ENCODE measurements around the gene CEP55.
A peak's percentile ranks its signal among the peaks of the same experiment; 100 is the strongest.
"Not testable (repeated sequence)": the region's sequence is repeated elsewhere in the genome, so short reads cannot be mapped to it uniquely, and the experiment has no call there.

The CEP55 gene

DNA sequence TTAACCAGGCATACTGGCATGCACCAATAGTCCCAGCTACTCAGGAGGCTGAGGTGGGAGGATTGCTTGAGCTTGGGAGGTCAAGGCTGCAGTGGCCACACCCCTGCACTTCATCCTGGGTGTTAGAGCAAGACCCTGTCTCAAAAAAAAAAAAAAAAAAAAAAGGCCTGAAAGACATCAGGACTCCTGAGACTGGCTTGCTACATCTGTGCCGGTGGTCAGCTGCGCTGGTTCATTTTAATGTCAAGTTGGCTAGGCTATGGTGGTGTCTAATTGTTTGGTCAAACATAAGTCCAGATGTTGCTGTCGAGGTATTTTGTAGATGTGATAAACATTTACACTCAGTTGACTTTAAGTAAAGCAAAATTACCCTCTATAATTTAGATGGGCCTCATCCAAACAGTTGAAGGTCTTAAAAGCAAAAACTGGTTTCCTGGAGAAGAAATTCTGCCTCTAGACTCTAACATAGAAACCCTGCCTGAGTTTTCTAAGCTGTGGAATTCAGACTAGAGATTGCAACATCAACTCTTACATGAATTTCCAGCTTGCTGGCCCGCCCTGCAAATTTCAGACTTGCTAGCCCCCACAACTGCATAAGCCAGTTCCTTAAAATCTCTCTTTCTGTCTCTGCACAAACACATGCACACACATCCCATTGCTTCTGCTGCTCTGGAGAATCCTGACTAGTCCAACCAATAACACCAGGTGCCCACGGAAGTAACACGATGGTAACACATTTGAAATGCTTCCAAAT, 32.5 kb upstream of the CEP55 start:
- H3K27me3 Mint-ChIP-seq = peaks cover 6% of the 10 kb centered on the region
- no peak overlapping the region for H3K4me3 Mint-ChIP-seq
- no peaks in the 10 kb centered on the region for H3K9me3 Mint-ChIP-seq
- H3K27ac Mint-ChIP-seq = no peak overlapping the region
- no peak for ATAC-seq
- peaks cover 16% of the 10 kb centered on the region for H3K4me1 Mint-ChIP-seq
- H3K36me3 Mint-ChIP-seq = no peaks in the 10 kb centered on the region

- Mint-ChIP-seq H3K9me3 (no peaks in the 10 kb centered on the region), H3K4me1 (peaks cover 16% of the 10 kb centered on the region), H3K27ac (no peak overlapping the region), H3K4me3 (no peak overlapping the region), H3K36me3 (no peaks in the 10 kb centered on the region), H3K27me3 (peaks cover 4% of the 10 kb centered on the region)
- no peak for ATAC-seq
Observed at GRCh38 chr10:93464776-93465388, 31.5 kb upstream of the CEP55 start.

DNA sequence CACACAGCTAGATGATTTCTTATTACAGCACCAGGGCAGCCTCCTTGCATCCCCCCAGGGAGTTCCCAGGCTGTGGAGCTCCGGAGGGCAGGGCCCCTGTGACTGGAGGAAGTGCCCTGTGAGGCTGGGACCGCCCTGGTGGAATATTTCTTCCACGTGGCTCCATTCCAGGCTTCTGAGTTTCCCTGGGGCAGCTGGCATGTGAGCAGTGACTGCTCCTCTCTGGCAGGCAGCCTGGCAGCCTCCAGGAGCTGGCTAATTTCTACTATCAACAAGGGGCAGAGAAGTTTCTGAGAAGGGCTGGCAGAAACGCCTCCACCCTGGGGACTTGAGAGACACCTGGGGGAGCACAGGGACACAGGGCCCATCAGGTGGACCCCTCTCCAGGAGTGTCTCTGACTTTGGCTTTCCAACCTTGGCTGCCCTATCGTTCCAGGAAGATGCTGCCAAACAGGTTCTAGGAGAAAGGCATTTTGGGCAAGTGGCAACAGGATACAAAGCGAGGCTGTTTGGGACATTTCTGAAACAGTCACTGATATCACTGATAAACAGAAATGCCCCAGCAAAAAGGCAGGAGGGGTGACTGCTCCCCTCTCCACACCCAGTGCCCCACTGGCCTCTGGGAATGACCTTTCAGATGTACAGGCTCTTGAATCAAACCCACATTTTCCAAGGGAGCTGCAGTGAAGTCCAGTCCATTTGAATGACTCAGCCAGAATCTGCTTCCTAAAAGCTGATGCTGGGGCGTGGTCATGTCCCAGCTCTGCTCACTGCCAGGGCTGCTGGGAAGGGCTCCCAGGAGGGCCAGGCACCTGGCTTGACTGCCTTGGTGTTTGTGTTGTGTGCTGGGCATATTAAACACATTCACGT, 30.4 kb upstream of the CEP55 start:
- no peaks in the 10 kb centered on the region for H3K9me3 Mint-ChIP-seq
- H3K36me3 Mint-ChIP-seq = no peaks in the 10 kb centered on the region
- H3K4me3 Mint-ChIP-seq = no peak overlapping the region
- peaks cover 14% of the 10 kb centered on the region for H3K4me1 Mint-ChIP-seq
- H3K27me3 Mint-ChIP-seq = no peaks in the 10 kb centered on the region
- ATAC-seq = no peak
- no peak overlapping the region for H3K27ac Mint-ChIP-seq

GRCh38 chr10:93467635-93468034, 28.8 kb upstream of the CEP55 start:
- H3K27me3 Mint-ChIP-seq, H3K4me3 Mint-ChIP-seq, H3K36me3 Mint-ChIP-seq, H3K27ac Mint-ChIP-seq, H3K4me1 Mint-ChIP-seq, ATAC-seq, H3K9me3 Mint-ChIP-seq: not testable (repeated sequence)

GRCh38 chr10:93468461-93469213, 27.8 kb upstream of the CEP55 start:
- Mint-ChIP-seq H3K27me3 (no peaks in the 10 kb centered on the region), H3K4me3 (no peak overlapping the region), H3K4me1 (no peaks in the 10 kb centered on the region), H3K27ac (no peak overlapping the region), H3K36me3 (no peaks in the 10 kb centered on the region), H3K9me3 (no peaks in the 10 kb centered on the region)
- no peak for ATAC-seq

GRCh38 chr10:93469454-93469853, 27.0 kb upstream of the CEP55 start:
- no peak overlapping the region for H3K27ac Mint-ChIP-seq
- H3K4me1 Mint-ChIP-seq = no peaks in the 10 kb centered on the region
- H3K9me3 Mint-ChIP-seq = no peaks in the 10 kb centered on the region
- ATAC-seq = no peak
- no peaks in the 10 kb centered on the region for H3K36me3 Mint-ChIP-seq
- H3K4me3 Mint-ChIP-seq = no peak overlapping the region
- H3K27me3 Mint-ChIP-seq = no peaks in the 10 kb centered on the region

- Mint-ChIP-seq H3K27ac (no peak overlapping the region), H3K4me1 (no peaks in the 10 kb centered on the region)
- no peak for ATAC-seq
Observed at GRCh38 chr10:93471110-93471651, 25.2 kb upstream of the CEP55 start.

DNA sequence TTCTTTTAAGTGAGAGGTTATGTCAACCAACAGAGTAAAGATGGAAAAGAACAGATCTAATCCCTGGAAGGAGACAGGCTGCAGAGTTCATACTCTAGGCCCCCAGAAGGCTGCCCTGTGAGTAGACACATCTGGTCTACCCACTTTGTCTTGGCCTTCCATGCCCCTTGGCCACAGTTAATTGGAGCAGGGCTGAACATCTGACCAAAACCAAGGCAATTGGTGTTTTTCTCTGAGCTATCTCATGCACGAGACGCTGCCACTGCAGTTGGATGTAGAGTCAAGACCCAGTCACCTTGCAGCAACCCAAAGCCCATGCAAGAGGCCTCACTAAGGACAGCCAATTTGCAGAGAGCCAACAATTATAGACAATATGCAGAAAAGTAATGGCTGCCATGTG, 23.3 kb upstream of the CEP55 start:
- no peaks in the 10 kb centered on the region for H3K27me3 Mint-ChIP-seq
- no peak for ATAC-seq
- H3K4me1 Mint-ChIP-seq = no peaks in the 10 kb centered on the region
- H3K4me3 Mint-ChIP-seq = no peak overlapping the region
- H3K27ac Mint-ChIP-seq = no peak overlapping the region
- H3K9me3 Mint-ChIP-seq = no peaks in the 10 kb centered on the region
- H3K36me3 Mint-ChIP-seq = no peaks in the 10 kb centered on the region

More at GRCh38 chr10:93471110-93471651, 25.2 kb upstream of the CEP55 start:
- Mint-ChIP-seq H3K9me3 (no peaks in the 10 kb centered on the region), H3K4me3 (no peak overlapping the region), H3K36me3 (no peaks in the 10 kb centered on the region), H3K27me3 (no peaks in the 10 kb centered on the region)

- Mint-ChIP-seq H3K9me3 (no peaks in the 10 kb centered on the region), H3K4me1 (no peaks in the 10 kb centered on the region), H3K27ac (no peak overlapping the region), H3K36me3 (no peaks in the 10 kb centered on the region), H3K4me3 (no peak overlapping the region), H3K27me3 (no peaks in the 10 kb centered on the region)
- no peak for ATAC-seq
Observed at GRCh38 chr10:93473804-93474472, 22.5 kb upstream of the CEP55 start.

GRCh38 chr10:93475227-93475626, 21.2 kb upstream of the CEP55 start:
- H3K27ac Mint-ChIP-seq = no peak overlapping the region
- no peaks in the 10 kb centered on the region for H3K4me1 Mint-ChIP-seq
- no peaks in the 10 kb centered on the region for H3K36me3 Mint-ChIP-seq
- H3K9me3 Mint-ChIP-seq = no peaks in the 10 kb centered on the region
- no peak overlapping the region for H3K4me3 Mint-ChIP-seq
- no peaks in the 10 kb centered on the region for H3K27me3 Mint-ChIP-seq
- no peak for ATAC-seq

GRCh38 chr10:93475871-93476270, 20.5 kb upstream of the CEP55 start:
- H3K4me3 Mint-ChIP-seq = no peak overlapping the region
- H3K9me3 Mint-ChIP-seq = no peaks in the 10 kb centered on the region
- H3K4me1 Mint-ChIP-seq = no peaks in the 10 kb centered on the region
- H3K27me3 Mint-ChIP-seq = no peaks in the 10 kb centered on the region
- ATAC-seq = no peak
- H3K36me3 Mint-ChIP-seq = no peaks in the 10 kb centered on the region
- no peak overlapping the region for H3K27ac Mint-ChIP-seq

- Mint-ChIP-seq H3K4me1 (peaks cover 8% of the 10 kb centered on the region), H3K27me3 (no peaks in the 10 kb centered on the region), H3K27ac (no peak overlapping the region), H3K4me3 (no peak overlapping the region), H3K9me3 (no peaks in the 10 kb centered on the region), H3K36me3 (no peaks in the 10 kb centered on the region)
- ATAC-seq = no peak
Observed at GRCh38 chr10:93476756-93477155, 19.7 kb upstream of the CEP55 start.

DNA sequence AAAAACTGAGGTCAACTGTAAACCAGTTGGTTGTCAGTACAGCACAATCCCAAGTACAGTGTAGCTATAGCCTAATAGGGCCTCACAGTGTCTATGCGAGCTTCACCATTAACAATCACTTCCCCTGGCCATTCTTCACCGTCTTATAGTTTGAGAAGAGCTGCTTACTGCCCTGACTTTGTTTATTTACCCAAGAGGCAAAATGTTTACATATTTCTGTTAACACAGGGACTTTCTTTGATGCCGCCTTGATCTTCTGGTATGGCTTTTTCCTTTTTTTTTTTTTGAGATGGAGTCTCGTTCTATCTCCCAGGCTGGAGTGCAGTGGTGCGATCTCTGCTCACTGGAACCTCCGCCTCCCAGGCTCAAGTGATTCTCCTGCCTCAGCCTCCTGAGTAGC, 17.5 kb upstream of the CEP55 start:
- Mint-ChIP-seq H3K36me3 (no peaks in the 10 kb centered on the region), H3K27ac (no peak overlapping the region), H3K9me3 (no peaks in the 10 kb centered on the region), H3K4me1 (peaks cover 20% of the 10 kb centered on the region), H3K27me3 (no peaks in the 10 kb centered on the region), H3K4me3 (no peak overlapping the region)
- ATAC-seq = no peak

DNA sequence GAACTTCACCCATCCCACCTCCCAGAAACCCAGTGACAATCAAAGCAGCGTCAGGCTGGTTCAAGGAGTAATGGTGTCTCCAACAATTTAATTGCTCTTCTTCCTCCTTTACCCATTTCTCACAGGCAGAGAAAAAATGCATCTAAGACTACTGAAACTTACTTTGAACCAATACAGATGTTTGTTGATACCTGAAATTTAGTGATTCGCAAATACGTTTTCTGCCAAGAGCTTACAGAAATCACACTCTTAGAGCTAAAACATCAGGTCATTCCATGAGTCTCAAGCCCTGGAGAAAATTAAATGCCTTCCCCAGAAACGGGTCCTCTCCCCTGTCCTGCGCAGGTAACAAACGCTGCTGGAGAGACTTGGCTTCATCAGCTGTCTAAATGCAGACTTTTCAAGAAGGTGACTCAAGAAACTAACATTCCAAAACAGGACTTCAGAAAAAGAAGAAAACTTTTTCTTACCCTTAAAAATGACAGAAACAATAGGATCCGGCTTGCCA, 14.7 kb upstream of the CEP55 start:
- no peak for ATAC-seq
- Mint-ChIP-seq H3K9me3 (no peaks in the 10 kb centered on the region), H3K4me3 (peak overlapping the region; percentile 76), H3K4me1 (peaks cover 20% of the 10 kb centered on the region), H3K27ac (peak overlapping the region; percentile 77), H3K36me3 (no peaks in the 10 kb centered on the region), H3K27me3 (peaks cover 24% of the 10 kb centered on the region)
